Endodermal cell (in vitro differentiated cells): ENCODE data around the gene NADSYN1. TPM values are rescaled to one million over a fixed set of nuclear protein-coding genes. Genes with fewer than 3 reads are reported as not detected.

Experiments
- DNase-seq: peaks from one replicate; pipeline ENCODE4 v3.0.0-alpha.2; 2017
- H3K27ac ChIP-seq: 2 replicates; pipeline ENCODE4 v1.5.1; 2013; ENCODE audit warnings: mild to moderate bottlenecking, low read depth, low read length, moderate library complexity
- H3K27me3 ChIP-seq: 2 replicates; pipeline ENCODE4 v1.6.1; 2013; ENCODE audit warnings: mild to moderate bottlenecking, low read length, moderate library complexity; ENCODE audit not compliant: insufficient read depth, control insufficient read depth, poor library complexity, severe bottlenecking
- H3K36me3 ChIP-seq: 2 replicates; pipeline ENCODE4 v1.7.0; 2013; ENCODE audit warnings: mild to moderate bottlenecking, low read length, moderate library complexity; ENCODE audit not compliant: control insufficient read depth, insufficient read depth
- H3K4me1 ChIP-seq: one replicate; pipeline ENCODE4 v1.7.0; 2013; ENCODE audit warnings: low read length; ENCODE audit not compliant: control insufficient read depth, insufficient read depth
- H3K4me3 ChIP-seq: 2 replicates; pipeline ENCODE4 v1.5.1; 2013; ENCODE audit warnings: mild to moderate bottlenecking, low read length, moderate library complexity
- H3K9ac ChIP-seq: 2 replicates; pipeline ENCODE4 v1.6.1; 2013; ENCODE audit warnings: mild to moderate bottlenecking, low read length, moderate library complexity; ENCODE audit not compliant: poor library complexity, severe bottlenecking; ENCODE audit errors: extremely low read depth
- H3K9me3 ChIP-seq: 2 replicates; pipeline ENCODE4 v1.6.1; 2013; ENCODE audit warnings: mild to moderate bottlenecking, low read length, moderate library complexity; ENCODE audit not compliant: control insufficient read depth
- H3K27ac Mint-ChIP-seq: 2 replicates; pipeline ENCODE4 v1.8.0; 2020; ENCODE audit warnings: mixed read lengths
- H3K27me3 Mint-ChIP-seq: 2 replicates; pipeline ENCODE4 v1.8.0; 2021; ENCODE audit warnings: mild to moderate bottlenecking, mixed read lengths; ENCODE audit not compliant: insufficient read depth
- H3K36me3 Mint-ChIP-seq: 2 replicates; pipeline ENCODE4 v1.8.0; 2020; ENCODE audit warnings: low read depth, mixed read lengths
- H3K4me1 Mint-ChIP-seq: 2 replicates; pipeline ENCODE4 v1.8.0; 2020; ENCODE audit warnings: mixed read lengths
- H3K4me3 Mint-ChIP-seq: 2 replicates; pipeline ENCODE4 v1.8.0; 2020; ENCODE audit warnings: mild to moderate bottlenecking, moderate library complexity, mixed read lengths
- H3K9me3 Mint-ChIP-seq: 2 replicates; pipeline ENCODE4 v1.8.0; 2020; ENCODE audit warnings: mild to moderate bottlenecking, mixed read lengths
- CTCF ChIP-seq: fragments of 200-600 bp; sonication (generic); conservative IDR thresholded peaks from 2 replicates; pipeline ENCODE4 v1.5.0; 2021; ENCODE audit warnings: antibody characterized with exemption, mild to moderate bottlenecking
- WGBS, 2 experiments: methylation state at CpG; one replicate each; pipeline versions ENCODE4 v1.1.5 to v1.1.7; 2013; ENCODE audit warnings: missing lambda C conversion rate in 2 of 2, mixed read lengths in 1 of 2; ENCODE audit not compliant: insufficient coverage in 1 of 2, insufficient read length in 1 of 2; 5-methylcytosine and 5-hydroxymethylcytosine counted together
- total RNA-seq, 2 donors: library from RNA; stranded (reverse); fragmentation: NEBNext Ultra II Directional in 1 of 2; extraction: Animal tissue kit (Norgen Biotek cat#: 25700) in 1 of 2; gene quantifications; 2 replicates in 1 of 2; 3 replicates in 1 of 2; pipeline ENCODE4 v1.2.1, GENCODE V29; 2021

NADSYN1 gene
- total RNA-seq, 2 donors from 2014 or later: 51.9 to 61.6 TPM

- Mint-ChIP-seq H3K36me3 (peaks cover 54% of the 10 kb centered on the region), H3K27ac (no peak overlapping the region)
Observed at GRCh38 chr11:71456831-71457230, 3.8 kb downstream of the NADSYN1 start.

GRCh38 chr11:71458146-71459070, 5.4 kb downstream of the NADSYN1 start:
- no peaks in the 10 kb centered on the region for H3K9me3 ChIP-seq
- Mint-ChIP-seq H3K27ac (no peak overlapping the region), H3K4me1 (peaks cover 7% of the 10 kb centered on the region), H3K4me3 (no peak overlapping the region), H3K27me3 (no peaks in the 10 kb centered on the region), H3K9me3 (no peaks in the 10 kb centered on the region), H3K36me3 (peaks cover 64% of the 10 kb centered on the region)
- H3K27ac ChIP-seq: no peak overlapping the region
- no peak for TF ChIP-seq CTCF
- H3K9ac ChIP-seq: no peak overlapping the region
- 94 to 98% methylated on average over 21 to 26 of the region's 26 CpGs for WGBS, 2 experiments
- no peak overlapping the region for H3K4me3 ChIP-seq
- H3K4me1 ChIP-seq: no peaks in the 10 kb centered on the region
- H3K27me3 ChIP-seq: no peaks in the 10 kb centered on the region
- H3K36me3 ChIP-seq: peaks cover 53% of the 10 kb centered on the region
- no peak for DNase-seq

More at GRCh38 chr11:71456831-71457230, 3.8 kb downstream of the NADSYN1 start:
- 89 to 93% methylated on average over 9 to 10 of the region's 10 CpGs for WGBS, 2 experiments
- no peak overlapping the region for H3K4me3 Mint-ChIP-seq
- TF ChIP-seq CTCF: no peak
- no peaks in the 10 kb centered on the region for H3K27me3 Mint-ChIP-seq
- no peak overlapping the region for H3K9ac ChIP-seq
- H3K9me3 Mint-ChIP-seq: no peaks in the 10 kb centered on the region
- peaks cover 14% of the 10 kb centered on the region for H3K4me1 Mint-ChIP-seq
- no peak overlapping the region for H3K27ac ChIP-seq
- H3K4me1 ChIP-seq: no peaks in the 10 kb centered on the region
- no peaks in the 10 kb centered on the region for H3K9me3 ChIP-seq
- DNase-seq: no peak
- H3K4me3 ChIP-seq: no peak overlapping the region
- H3K36me3 ChIP-seq: peaks cover 53% of the 10 kb centered on the region
- no peaks in the 10 kb centered on the region for H3K27me3 ChIP-seq

DNA sequence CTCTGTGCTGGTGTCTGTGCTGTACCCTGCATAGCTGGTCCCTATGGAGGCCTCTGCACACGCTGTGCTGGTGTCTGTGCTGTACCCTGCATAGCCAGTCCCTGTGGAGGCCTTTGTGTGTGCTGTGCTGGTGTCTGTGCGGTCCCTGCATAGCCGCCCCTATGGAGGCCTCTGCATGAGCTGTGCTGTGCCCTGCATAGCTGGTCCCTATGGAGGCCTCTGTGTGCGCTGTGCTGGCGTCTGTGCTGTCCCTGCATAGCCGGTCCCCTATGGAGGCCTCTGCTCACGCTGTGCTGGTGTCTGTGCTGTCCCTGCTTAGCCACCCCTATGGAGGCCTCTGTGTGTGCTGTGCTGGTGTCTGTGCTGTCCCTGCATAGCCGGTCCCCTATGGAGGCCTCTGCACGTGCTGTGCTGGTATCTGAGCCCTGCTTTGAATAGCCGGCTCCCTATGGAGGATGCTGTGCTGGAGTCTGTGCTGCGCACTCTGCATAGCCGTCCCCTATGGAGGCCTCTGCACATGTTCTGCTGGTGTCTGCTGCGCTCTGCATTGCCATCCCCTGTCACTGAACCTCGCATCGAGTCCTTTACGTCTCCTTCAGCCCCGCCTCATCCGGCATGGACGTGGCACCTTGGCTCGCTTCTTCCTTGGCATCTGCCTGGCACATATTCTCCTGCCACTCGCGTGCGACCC, 6.2 kb downstream of the NADSYN1 start:
- H3K9me3 Mint-ChIP-seq: no peaks in the 10 kb centered on the region
- no peaks in the 10 kb centered on the region for H3K27me3 Mint-ChIP-seq
- no peaks in the 10 kb centered on the region for H3K9me3 ChIP-seq
- no peaks in the 10 kb centered on the region for H3K4me1 ChIP-seq
- H3K27ac Mint-ChIP-seq: no peak overlapping the region
- no peaks in the 10 kb centered on the region for H3K27me3 ChIP-seq
- H3K36me3 ChIP-seq: peaks cover 58% of the 10 kb centered on the region
- TF ChIP-seq CTCF: no peak
- no peak overlapping the region for H3K4me3 Mint-ChIP-seq
- no peak overlapping the region for H3K4me3 ChIP-seq
- H3K9ac ChIP-seq: no peak overlapping the region
- H3K4me1 Mint-ChIP-seq: peaks cover 2% of the 10 kb centered on the region
- peaks cover 72% of the 10 kb centered on the region for H3K36me3 Mint-ChIP-seq
- WGBS, 2 experiments: 88 to 94% methylated on average over 18 to 23 of the region's 23 CpGs
- no peak for DNase-seq
- H3K27ac ChIP-seq: no peak overlapping the region
